T-helper 1 cell treated with Interleukin-12 subunit alpha and Interleukin-12 subunit beta and Interleukin-4 antibody, amounts not matched to agents 30 ng/mL and 1 ng/mL, for 36 hours (primary cell): ENCODE data around the gene COL15A1. TPM values are rescaled to one million over a fixed set of nuclear protein-coding genes. Genes with fewer than 3 reads are reported as not detected.

Source experiments
- intact Hi-C: fragments of 100-400 bp; cut with micrococcal nuclease; formaldehyde crosslinking; loops from one replicate; pipeline ENCODE4 v1.15.1; 2024
- total RNA-seq: library from RNA; stranded (reverse); gene quantifications from 2 replicates; pipeline ENCODE4 v1.2.3, GENCODE V29; 2022

COL15A1 gene
- total RNA-seq, 1 donor from 2014 or later = 0.51 TPM

GRCh38 chr9:99030610-99031109, 87.0 kb downstream of the COL15A1 start:
- intact Hi-C loops = no loop called here

GRCh38 chr9:99031319-99031718, 87.6 kb downstream of the COL15A1 start:
- intact Hi-C loops = no loop called here

- intact Hi-C loops = no loop called here
Measured at GRCh38 chr9:99031994-99032393, 88.3 kb downstream of the COL15A1 start.

- intact Hi-C loops = no loop called here
Measured at GRCh38 chr9:99034149-99034548, 90.4 kb downstream of the COL15A1 start.

GRCh38 chr9:99035313-99035712, 91.6 kb downstream of the COL15A1 start:
- intact Hi-C loops = no loop called here

- intact Hi-C loops = no loop called here
Measured at GRCh38 chr9:99037769-99038483, 94.2 kb downstream of the COL15A1 start.

- intact Hi-C loops = no loop called here
Measured at GRCh38 chr9:99038484-99038820, 94.7 kb downstream of the COL15A1 start.

- intact Hi-C loops = no loop called here
Measured at GRCh38 chr9:99039505-99040182, 95.9 kb downstream of the COL15A1 start.

GRCh38 chr9:99040251-99040900, 96.7 kb downstream of the COL15A1 start:
- intact Hi-C loops = no loop called here

GRCh38 chr9:99040911-99041582, 97.3 kb downstream of the COL15A1 start:
- intact Hi-C loops = loop anchor here (1.0 kb wide), 1 partner anchor 16 kb away; no protein-coding TSS in a partner anchor

GRCh38 chr9:99041618-99042017, 97.9 kb downstream of the COL15A1 start:
- intact Hi-C loops = loop anchor here (1.0 kb wide), 1 partner anchor 16 kb away; no protein-coding TSS in a partner anchor

- intact Hi-C loops = no loop called here
Measured at GRCh38 chr9:99042620-99043019, 98.9 kb downstream of the COL15A1 start.

- intact Hi-C loops = loop anchor here (1.0 kb wide), 1 partner anchor 13 kb away; no protein-coding TSS in a partner anchor
Measured at GRCh38 chr9:99044827-99045226, 101.1 kb downstream of the COL15A1 start.

- intact Hi-C loops = no loop called here
Measured at GRCh38 chr9:99046068-99046467, 102.4 kb downstream of the COL15A1 start.

GRCh38 chr9:99046542-99047071, 102.9 kb downstream of the COL15A1 start:
- intact Hi-C loops = no loop called here

- intact Hi-C loops = no loop called here
Measured at GRCh38 chr9:99049228-99049627, 105.5 kb downstream of the COL15A1 start.

- intact Hi-C loops = no loop called here
Measured at GRCh38 chr9:99049641-99050040, 105.9 kb downstream of the COL15A1 start.

- intact Hi-C loops = no loop called here
Measured at GRCh38 chr9:99050292-99050911, 106.7 kb downstream of the COL15A1 start.

GRCh38 chr9:99050924-99051323, 107.2 kb downstream of the COL15A1 start:
- intact Hi-C loops = no loop called here

- intact Hi-C loops = no loop called here
Measured at GRCh38 chr9:99051406-99051805, 107.7 kb downstream of the COL15A1 start.

- intact Hi-C loops = no loop called here
Measured at GRCh38 chr9:99051851-99052250, 108.1 kb downstream of the COL15A1 start.
